SK-MEL-5 (cell line): Measurements from ENCODE around the gene THEM5. TPM values are rescaled to one million over a fixed set of nuclear protein-coding genes. Genes with fewer than 3 reads are reported as not detected.
A peak's percentile ranks its signal among the peaks of the same experiment; 100 is the strongest.

Source experiments
- DNase-seq: peaks from one replicate; pipeline ENCODE4 v3.0.0-alpha.2; 2016; ENCODE audit warnings: low read depth, low spot score
- in situ Hi-C: cut with HindIII; loops from 2 replicates; pipeline ENCODE4 v1.10.0; 2016; ENCODE audit warnings: low sequenced_read_pairs, high pct_unique_total_duplicates, low pct_unique_long_range_greater_than_20kb
- total RNA-seq: library from RNA; depleted of rRNA; stranded (reverse); fragments of >200 nt; shearing (Covaris generic); gene quantifications from 2 replicates; pipeline ENCODE4 v1.2.3, GENCODE V29; 2014

The THEM5 gene
- total RNA-seq, 1 experiment from 2014 or later, result not detected

GRCh38 chr1:151814971-151815545 lies 38.5 kb downstream of the THEM5 start:
- in situ Hi-C loops, result no loop called here
- no peak for DNase-seq

GRCh38 chr1:151814426-151814825 lies 39.1 kb downstream of the THEM5 start:
- in situ Hi-C loops, result no loop called here
- DNase-seq, result no peak

GRCh38 chr1:151813271-151813977 lies 40.1 kb downstream of the THEM5 start:
- in situ Hi-C loops, result no loop called here
- DNase-seq, result no peak

- no peak for DNase-seq
- in situ Hi-C loops, result no loop called here
Measured at GRCh38 chr1:151811181-151811580, 42.3 kb downstream of the THEM5 start.

- in situ Hi-C loops, result no loop called here
- DNase-seq, result no peak
Measured at GRCh38 chr1:151809985-151810556, 43.4 kb downstream of the THEM5 start.

GRCh38 chr1:151809290-151809984 lies 44.1 kb downstream of the THEM5 start:
- in situ Hi-C loops, result no loop called here
- no peak for DNase-seq

GRCh38 chr1:151807766-151808165 lies 45.7 kb downstream of the THEM5 start:
- no peak for DNase-seq
- in situ Hi-C loops, result no loop called here

GRCh38 chr1:151807131-151807530 lies 46.4 kb downstream of the THEM5 start:
- no peak for DNase-seq
- in situ Hi-C loops, result no loop called here

- no peak for DNase-seq
- in situ Hi-C loops, result no loop called here
Measured at GRCh38 chr1:151806170-151806569, 47.3 kb downstream of the THEM5 start.

- DNase-seq, result no peak
- in situ Hi-C loops, result no loop called here
Measured at GRCh38 chr1:151805066-151805820, 48.3 kb downstream of the THEM5 start, which contains the start of gene LINGO4. Gene LINGO4, minus strand, starts transcription at chr1:151805419. Its CDS starts 2,715 bp downstream, at chr1:151802704.

- DNase-seq, result no peak
- in situ Hi-C loops, result no loop called here
Measured at GRCh38 chr1:151803915-151804314, 49.6 kb downstream of the THEM5 start.

- no peak for DNase-seq
- in situ Hi-C loops, result no loop called here
Measured at GRCh38 chr1:151803164-151803563, 50.3 kb downstream of the THEM5 start.

- no peak for DNase-seq
Measured at GRCh38 chr1:151802372-151802771, 51.1 kb downstream of the THEM5 start.

GRCh38 chr1:151801846-151802245 lies 51.7 kb downstream of the THEM5 start:
- in situ Hi-C loops, result no loop called here
- DNase-seq, result no peak

More at GRCh38 chr1:151802372-151802771, 51.1 kb downstream of the THEM5 start:
- in situ Hi-C loops, result no loop called here

- DNase-seq, result no peak
- in situ Hi-C loops, result no loop called here
Measured at GRCh38 chr1:151801310-151801820, 52.1 kb downstream of the THEM5 start.

GRCh38 chr1:151800830-151801229 lies 52.7 kb downstream of the THEM5 start:
- in situ Hi-C loops, result no loop called here

GRCh38 chr1:151799179-151800022 lies 54.1 kb downstream of the THEM5 start:
- peak; percentile 36 for DNase-seq
- in situ Hi-C loops, result no loop called here

More at GRCh38 chr1:151800830-151801229, 52.7 kb downstream of the THEM5 start:
- DNase-seq, result no peak
